ENCODE results near the gene ST6GAL1.

ST6GAL1 gene

DNA sequence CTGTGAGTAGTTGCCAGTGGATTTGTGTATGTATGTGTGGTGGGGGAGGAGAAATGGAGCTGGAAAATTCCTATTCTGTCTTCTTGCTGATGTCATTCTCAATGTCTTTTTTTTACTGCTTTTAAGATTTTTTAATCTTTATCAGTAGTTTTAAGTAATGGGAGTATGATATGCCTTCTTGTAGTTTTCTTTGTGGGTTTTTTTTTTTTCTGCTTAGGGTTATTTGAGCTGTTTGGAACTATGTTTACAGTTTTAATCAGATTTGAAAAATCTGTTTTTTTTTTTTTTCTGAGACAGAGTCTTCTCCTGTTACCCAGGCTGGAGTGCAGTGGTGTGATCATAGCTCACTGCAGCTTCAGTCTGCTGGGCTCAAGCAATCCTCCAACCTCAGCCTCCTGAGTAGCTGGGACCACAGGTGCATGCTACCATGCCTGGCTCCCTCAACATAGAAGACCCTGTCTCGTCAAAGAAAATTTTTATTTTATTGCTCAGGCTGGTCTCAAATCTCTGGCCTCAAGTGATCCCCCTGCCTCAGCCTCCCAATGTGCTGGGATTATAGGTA, 171.8 kb downstream of the ST6GAL1 start:
- in situ Hi-C loops (cut with HindIII; ENCODE audit: low sequenced_read_pairs): no loop called here

GRCh38 chr3:187103251-187103650, 172.9 kb downstream of the ST6GAL1 start:
- in situ Hi-C loops (cut with HindIII; ENCODE audit: low sequenced_read_pairs): no loop called here

DNA sequence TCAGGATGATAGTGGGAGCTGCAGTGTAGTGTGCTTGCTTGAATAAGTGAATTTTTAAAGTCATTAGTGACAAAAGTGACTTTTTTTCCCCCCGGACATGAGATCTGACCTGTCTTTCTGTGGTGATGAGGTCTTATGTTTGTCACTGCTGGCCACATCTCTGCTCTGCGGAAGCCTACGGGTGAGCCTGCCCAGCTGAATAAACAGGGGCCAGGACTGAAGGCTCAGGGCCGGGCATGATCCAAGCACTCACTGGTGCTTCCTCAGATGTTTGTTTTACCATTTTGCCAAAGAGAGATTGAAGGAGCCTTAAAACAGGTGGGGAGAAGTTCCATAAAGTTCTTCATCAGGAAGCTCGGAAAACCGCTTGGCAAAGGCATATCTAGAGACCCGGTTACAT, 174.0 kb downstream of the ST6GAL1 start:
- in situ Hi-C loops (cut with HindIII; ENCODE audit: low sequenced_read_pairs): no loop called here

GRCh38 chr3:187104933-187105332, 174.6 kb downstream of the ST6GAL1 start:
- in situ Hi-C loops (cut with HindIII; ENCODE audit: low sequenced_read_pairs): no loop called here

- in situ Hi-C loops (cut with HindIII; ENCODE audit: low sequenced_read_pairs): no loop called here
These were observed 175.4 kb downstream of the ST6GAL1 start for GRCh38 chr3:187105700-187106099.

GRCh38 chr3:187107989-187108388, 177.7 kb downstream of the ST6GAL1 start:
- in situ Hi-C loops (cut with HindIII; ENCODE audit: low sequenced_read_pairs): no loop called here

- in situ Hi-C loops (cut with HindIII; ENCODE audit: low sequenced_read_pairs): loop anchor here (5.0 kb wide), 1 partner anchor 82 kb away; no protein-coding TSS in a partner anchor
These were observed 179.8 kb downstream of the ST6GAL1 start for GRCh38 chr3:187110156-187110555.

- in situ Hi-C loops (cut with HindIII; ENCODE audit: low sequenced_read_pairs): loop anchor here (5.0 kb wide), 1 partner anchor 79 kb away; no protein-coding TSS in a partner anchor
These were observed 182.8 kb downstream of the ST6GAL1 start for GRCh38 chr3:187112934-187113793.

DNA sequence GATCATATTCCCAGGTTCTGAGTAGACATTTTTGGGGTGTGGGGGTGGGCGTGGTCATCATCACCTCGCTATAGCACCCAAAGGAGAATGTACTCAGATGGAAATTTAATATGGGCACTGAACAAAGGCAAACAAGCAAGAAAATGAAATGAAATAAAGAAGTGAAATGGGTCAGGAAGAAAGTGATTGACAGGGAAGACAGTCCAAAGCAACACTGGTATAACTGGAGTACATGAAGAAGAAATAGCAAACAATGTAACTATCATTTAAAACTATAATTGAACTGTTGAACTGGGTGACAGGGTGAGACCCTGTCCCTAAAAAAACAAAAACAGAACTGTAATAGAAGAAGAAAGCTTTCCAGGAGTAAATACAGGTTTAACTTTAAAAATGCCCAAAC, 184.2 kb downstream of the ST6GAL1 start:
- in situ Hi-C loops (cut with HindIII; ENCODE audit: low sequenced_read_pairs): loop anchor here (5.0 kb wide), 1 partner anchor 78 kb away; no protein-coding TSS in a partner anchor

DNA sequence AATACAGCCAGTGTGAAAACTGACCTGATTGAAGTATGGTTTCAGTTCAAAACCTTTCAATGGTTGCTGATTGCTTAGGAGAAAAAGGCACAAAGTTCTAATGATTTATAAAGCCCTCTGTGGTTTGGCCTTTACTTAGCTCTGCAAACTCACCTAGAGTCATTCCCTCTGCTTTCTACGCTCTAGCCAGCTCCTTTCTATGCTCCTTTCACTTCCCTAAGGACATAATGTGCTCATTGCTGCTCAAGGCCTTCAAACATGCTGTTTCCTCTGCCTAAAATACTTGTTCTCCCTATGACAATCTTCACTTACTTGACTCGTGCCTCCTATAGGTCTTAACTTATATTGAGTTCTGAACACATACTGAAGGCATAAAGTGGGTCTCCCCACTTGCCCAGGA, 190.0 kb downstream of the ST6GAL1 start:
- in situ Hi-C loops (cut with HindIII; ENCODE audit: low sequenced_read_pairs): no loop called here

DNA sequence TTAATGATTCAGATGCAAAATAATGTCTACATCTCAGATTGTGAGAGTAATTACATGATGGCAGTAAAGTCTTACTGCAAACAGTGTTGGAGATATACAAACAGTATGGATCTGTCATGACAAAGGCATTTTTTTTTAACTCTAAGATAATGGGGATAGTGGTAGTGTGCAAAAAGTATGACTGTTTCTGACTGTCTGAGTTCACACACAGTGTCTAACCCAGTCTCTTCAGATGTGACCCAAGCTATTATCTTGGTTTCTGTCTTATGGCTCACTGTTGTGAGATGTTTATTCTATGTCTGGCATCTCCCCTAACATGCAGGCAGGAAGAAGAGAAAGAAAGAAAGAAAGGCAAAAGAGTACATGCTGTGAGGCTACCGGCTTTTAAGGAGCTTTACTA, 191.9 kb downstream of the ST6GAL1 start:
- in situ Hi-C loops (cut with HindIII; ENCODE audit: low sequenced_read_pairs): no loop called here

- in situ Hi-C loops (cut with HindIII; ENCODE audit: low sequenced_read_pairs): no loop called here
These were observed 195.1 kb downstream of the ST6GAL1 start for GRCh38 chr3:187125319-187126031.
